NOMO-1 treated with DMSO at 0.1 percent for 48 hours (cell line): ENCODE data around the gene PRDM5.

Experiments used
- DNase-seq: peaks from one replicate; lab custom pipeline; 2025; ENCODE audit not compliant: unreplicated experiment; lab: John Stamatoyannopoulos, UW

The PRDM5 gene

GRCh38 chr4:120915336-120915735 is 7.2 kb downstream of the PRDM5 start:
- no peak for DNase-seq

GRCh38 chr4:120903419-120903818 is 19.1 kb downstream of the PRDM5 start:
- no peak for DNase-seq

GRCh38 chr4:120902925-120903324 is 19.6 kb downstream of the PRDM5 start:
- DNase-seq: no peak

GRCh38 chr4:120901731-120902130 is 20.8 kb downstream of the PRDM5 start:
- DNase-seq: no peak

GRCh38 chr4:120897981-120898719 is 24.4 kb downstream of the PRDM5 start:
- DNase-seq: no peak

- DNase-seq: no peak
Measured at GRCh38 chr4:120895554-120895953, 27.0 kb downstream of the PRDM5 start.

GRCh38 chr4:120893314-120893713 is 29.2 kb downstream of the PRDM5 start:
- DNase-seq: no peak

GRCh38 chr4:120886191-120886590 is 36.3 kb downstream of the PRDM5 start:
- no peak for DNase-seq

- no peak for DNase-seq
Measured at GRCh38 chr4:120881846-120882245, 40.7 kb downstream of the PRDM5 start.

- DNase-seq: no peak
Measured at GRCh38 chr4:120881351-120881750, 41.2 kb downstream of the PRDM5 start.

- DNase-seq: no peak
Measured at GRCh38 chr4:120877021-120877420, 45.5 kb downstream of the PRDM5 start.

GRCh38 chr4:120874792-120875774 is 47.4 kb downstream of the PRDM5 start:
- no peak for DNase-seq

- no peak for DNase-seq
Measured at GRCh38 chr4:120873554-120873953, 49.0 kb downstream of the PRDM5 start.

- no peak for DNase-seq
Measured at GRCh38 chr4:120871173-120871572, 51.4 kb downstream of the PRDM5 start.

- no peak for DNase-seq
Measured at GRCh38 chr4:120870279-120870673, 52.2 kb downstream of the PRDM5 start.

- DNase-seq: no peak
Measured at GRCh38 chr4:120869613-120870278, 52.8 kb downstream of the PRDM5 start.

GRCh38 chr4:120867506-120867905 is 55.0 kb downstream of the PRDM5 start:
- no peak for DNase-seq

- no peak for DNase-seq
Measured at GRCh38 chr4:120865985-120866384, 56.5 kb downstream of the PRDM5 start.

- DNase-seq: no peak
Measured at GRCh38 chr4:120864969-120865368, 57.6 kb downstream of the PRDM5 start.

GRCh38 chr4:120862432-120862831 is 60.1 kb downstream of the PRDM5 start:
- DNase-seq: no peak

GRCh38 chr4:120861852-120862251 is 60.7 kb downstream of the PRDM5 start:
- DNase-seq: no peak
